Esophagus (tissue), 2 donors: ENCODE measurements around the gene SLC7A1. TPM values are rescaled to one million over a fixed set of nuclear protein-coding genes. Genes with fewer than 3 reads are reported as not detected.

Experiments
- H3K27ac ChIP-seq, 2 donors: one replicate each; pipeline ENCODE4 v1.5.1; 2013; ENCODE audit warnings: low read depth in 2 of 2, mild to moderate bottlenecking in 2 of 2, inconsistent platforms in 1 of 2, low read length in 1 of 2, moderate library complexity in 1 of 2
- H3K27me3 ChIP-seq, 2 donors: one replicate each; pipeline ENCODE4 v1.6.1; 2013; ENCODE audit warnings: low read length in 2 of 2, control low read depth in 1 of 2, mild to moderate bottlenecking in 1 of 2; ENCODE audit not compliant: insufficient read depth in 2 of 2, control insufficient read depth in 1 of 2
- H3K36me3 ChIP-seq, 2 donors: one replicate each; pipeline ENCODE4 v1.6.1; 2013; ENCODE audit warnings: low read length in 1 of 2; ENCODE audit not compliant: control insufficient read depth in 2 of 2, insufficient read depth in 2 of 2
- H3K4me1 ChIP-seq, 2 donors: one replicate each; pipeline ENCODE4 v1.6.1; 2013; ENCODE audit warnings: low read length in 1 of 2; ENCODE audit not compliant: control insufficient read depth in 2 of 2, insufficient read depth in 2 of 2
- H3K4me3 ChIP-seq, 2 donors: one replicate each; pipeline ENCODE4 v1.5.1; 2013; ENCODE audit warnings: low read length in 2 of 2, mild to moderate bottlenecking in 2 of 2, low read depth in 1 of 2, moderate library complexity in 1 of 2
- H3K9me3 ChIP-seq, 2 donors: one replicate each; pipeline ENCODE4 v1.6.1; 2013; ENCODE audit warnings: mild to moderate bottlenecking in 2 of 2, low read depth in 1 of 2, low read length in 1 of 2, moderate library complexity in 1 of 2; ENCODE audit not compliant: control insufficient read depth in 2 of 2, insufficient read depth in 1 of 2
- WGBS, 2 donors: extraction: QIAGEN DNeasy Blood & Tissue Kit; methylation state at CpG; one replicate each; pipeline ENCODE4 v1.1.7; 2013; 5-methylcytosine and 5-hydroxymethylcytosine counted together
- polyA plus RNA-seq, 2 donors: library from polyadenylated mRNA; stranded (reverse); fragments of 200-250 nt; gene quantifications; one replicate each; pipeline ENCODE4 v1.2.3, GENCODE V29; 2013
- donor health status: healthy with polysubstance abuse.
- donor health status: Bipolar disorder and iron deficiency.

Gene SLC7A1
- polyA plus RNA-seq, 2 donors, result 34.9 to 51.2 TPM

DNA sequence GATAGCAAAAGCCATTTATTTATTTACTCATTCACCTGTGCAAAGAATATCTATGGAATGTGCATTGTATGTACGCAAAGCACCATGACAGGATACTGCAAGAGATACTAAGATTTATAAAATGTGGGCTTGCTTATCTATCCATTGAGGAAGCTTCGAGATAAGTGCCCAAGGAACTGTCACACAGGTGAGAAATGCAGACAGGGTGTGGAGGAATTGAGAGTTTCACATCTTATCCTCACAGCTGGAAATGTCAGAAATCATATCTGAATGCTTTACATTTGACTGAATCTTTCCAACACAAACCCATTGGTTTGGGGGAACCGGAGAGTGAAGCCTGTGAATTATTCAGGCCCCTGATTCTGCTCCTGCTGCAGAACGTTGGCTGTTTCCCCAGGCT, 113.0 kb downstream of the SLC7A1 start:
- Histone ChIP-seq H3K4me3 (no peak overlapping the region), H3K36me3 (no peaks in the 10 kb centered on the region), H3K27ac (no peak overlapping the region), H3K4me1 (no peaks in the 10 kb centered on the region), H3K27me3 (no peaks in the 10 kb centered on the region), H3K9me3 (no peaks in the 10 kb centered on the region)
- 79 to 84% methylated on average over 4 of the region's 4 CpGs for WGBS, 2 donors

DNA sequence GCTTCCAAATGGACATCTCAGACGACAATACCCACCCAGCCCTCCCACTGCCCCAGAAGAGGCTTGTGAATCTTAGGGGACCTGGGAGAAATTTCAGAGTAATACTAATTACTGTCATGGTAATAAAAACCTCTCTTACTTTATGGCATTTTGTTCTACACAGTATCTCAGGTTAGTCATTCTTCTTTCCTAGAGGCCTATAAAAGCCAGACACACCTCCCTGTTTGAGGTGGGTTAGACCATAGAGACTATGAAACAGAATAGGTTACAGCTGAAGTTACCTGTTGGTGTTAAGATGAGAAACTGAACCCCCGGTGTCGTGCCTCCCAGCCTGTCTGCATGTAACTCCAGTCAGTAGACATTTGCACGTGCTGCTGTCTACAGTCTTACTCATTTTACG, 113.9 kb downstream of the SLC7A1 start:
- Histone ChIP-seq H3K4me1 (no peaks in the 10 kb centered on the region), H3K36me3 (no peaks in the 10 kb centered on the region), H3K27ac (no peak overlapping the region), H3K9me3 (no peaks in the 10 kb centered on the region), H3K4me3 (no peak overlapping the region), H3K27me3 (no peaks in the 10 kb centered on the region)
- 92% methylated on average over 5 of the region's 5 CpGs for WGBS, 2 donors

DNA sequence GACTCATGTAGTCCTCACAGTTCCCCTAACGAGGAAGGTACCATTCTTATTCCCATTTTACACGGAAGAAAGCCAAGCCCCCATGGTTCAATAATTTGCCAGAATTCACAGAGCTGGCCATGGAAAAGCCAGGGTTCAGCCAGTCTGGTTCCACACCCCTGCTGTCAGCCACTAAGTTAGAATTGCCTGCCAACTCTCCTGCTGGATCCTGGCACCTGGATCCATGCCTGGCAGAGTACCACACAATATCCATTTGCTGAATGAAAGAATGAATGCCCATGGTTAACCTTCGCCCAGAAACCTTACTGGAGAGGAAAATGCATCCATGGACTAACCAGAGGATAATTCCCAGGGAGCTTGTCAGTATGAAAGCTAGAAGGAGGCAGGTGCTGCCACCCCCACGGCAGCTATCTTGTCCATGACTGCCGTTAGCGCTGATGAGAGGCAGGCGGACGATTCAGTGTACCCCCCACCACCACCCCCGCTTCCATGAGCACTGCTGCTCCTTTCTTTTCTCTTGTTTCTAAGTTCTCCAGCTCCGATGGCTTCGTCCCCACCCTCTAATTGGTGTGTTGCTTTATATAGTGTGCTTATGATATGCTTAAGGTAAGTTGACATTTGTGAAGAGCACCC, 114.5 kb downstream of the SLC7A1 start:
- Histone ChIP-seq H3K27me3 (no peaks in the 10 kb centered on the region), H3K4me1 (no peaks in the 10 kb centered on the region), H3K4me3 (no peak overlapping the region), H3K36me3 (no peaks in the 10 kb centered on the region), H3K9me3 (no peaks in the 10 kb centered on the region), H3K27ac (no peak overlapping the region)
- WGBS, 2 donors, result 78 to 81% methylated on average over 11 of the region's 11 CpGs

DNA sequence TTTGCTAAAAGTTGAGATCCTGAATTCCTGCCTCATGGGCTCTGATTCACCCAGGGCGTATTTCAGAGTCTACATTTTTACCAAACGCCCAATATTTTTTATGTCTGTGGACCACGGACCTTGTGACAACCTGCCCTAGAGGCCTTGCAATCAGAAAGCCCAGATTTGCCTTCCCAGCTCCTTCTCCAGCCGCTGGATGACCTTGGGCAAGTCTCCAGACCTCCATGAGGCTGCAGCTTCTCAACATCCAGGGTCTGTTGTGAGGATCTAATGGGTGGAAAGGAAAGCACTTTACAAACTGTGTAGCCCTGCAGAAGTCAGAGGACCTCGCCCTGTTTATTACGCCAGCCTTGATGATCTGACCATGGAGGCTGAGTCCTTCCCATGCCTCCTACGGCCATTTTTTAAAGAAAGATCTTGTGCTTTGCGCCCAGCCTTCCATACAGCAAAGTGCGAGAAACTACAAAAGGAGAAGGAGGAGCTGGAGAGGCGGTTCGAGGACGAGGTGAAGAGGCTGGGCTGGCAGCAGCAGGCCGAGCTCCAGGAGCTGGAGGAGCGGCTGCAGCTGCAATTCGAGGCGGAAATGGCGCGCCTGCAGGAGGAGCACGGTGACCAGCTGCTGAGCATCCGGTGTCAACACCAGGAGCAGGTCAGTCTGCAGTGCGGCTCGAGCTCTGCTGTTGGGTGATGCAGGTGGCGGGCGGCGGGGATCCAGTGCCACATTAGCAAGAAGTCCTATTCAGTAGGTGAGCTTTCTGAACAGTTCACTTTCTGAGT, 115.6 kb downstream of the SLC7A1 start:
- H3K4me1 ChIP-seq, result no peaks in the 10 kb centered on the region
- no peak overlapping the region for H3K27ac ChIP-seq
- H3K4me3 ChIP-seq, result no peak overlapping the region
- H3K27me3 ChIP-seq, result no peaks in the 10 kb centered on the region
- WGBS, 2 donors, result 84 to 85% methylated on average over 25 of the region's 25 CpGs
- H3K9me3 ChIP-seq, result no peaks in the 10 kb centered on the region
- H3K36me3 ChIP-seq, result no peaks in the 10 kb centered on the region

DNA sequence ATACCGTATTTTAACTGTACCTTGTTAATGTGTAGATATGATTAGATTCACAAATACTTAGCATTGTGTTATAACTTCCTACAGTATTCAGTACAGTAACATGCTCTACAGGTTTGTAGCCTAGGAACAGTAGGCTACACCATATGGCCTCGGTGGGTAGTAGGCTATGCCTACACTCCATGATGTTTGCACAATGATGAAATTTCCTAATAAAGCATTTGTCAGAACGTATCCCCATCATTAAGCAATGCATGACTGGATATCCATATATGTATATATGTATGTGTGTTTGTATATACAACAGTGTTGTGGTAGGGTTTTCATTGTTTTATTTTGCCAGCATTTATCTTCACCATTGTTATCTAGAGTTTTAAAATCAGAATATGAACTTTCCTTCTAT, 119.4 kb downstream of the SLC7A1 start:
- Histone ChIP-seq H3K27me3 (no peaks in the 10 kb centered on the region), H3K4me1 (no peaks in the 10 kb centered on the region), H3K27ac (no peak overlapping the region), H3K36me3 (no peaks in the 10 kb centered on the region), H3K4me3 (no peak overlapping the region), H3K9me3 (no peaks in the 10 kb centered on the region)
- 76 to 77% methylated on average over 3 of the region's 3 CpGs for WGBS, 2 donors

DNA sequence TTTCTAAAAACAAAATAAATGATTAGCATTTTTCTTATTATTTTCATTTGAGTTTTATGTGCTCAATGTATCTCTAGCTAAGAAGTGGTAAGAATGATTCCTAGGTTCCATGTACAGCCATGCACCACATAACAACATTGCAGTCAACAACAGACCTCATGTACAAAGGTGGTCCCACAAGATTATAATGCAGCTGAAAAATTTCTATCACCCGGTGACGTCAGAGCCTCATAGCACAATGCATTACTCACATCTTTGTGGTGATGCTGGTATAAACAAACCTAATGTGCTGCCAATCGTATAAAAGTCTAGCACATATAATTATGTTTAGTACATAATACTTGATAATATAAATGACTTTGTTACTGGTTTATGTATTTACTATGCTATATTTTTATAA, 120.5 kb downstream of the SLC7A1 start:
- no peaks in the 10 kb centered on the region for H3K27me3 ChIP-seq
- H3K9me3 ChIP-seq, result no peaks in the 10 kb centered on the region
- no peaks in the 10 kb centered on the region for H3K4me1 ChIP-seq
- no peak overlapping the region for H3K4me3 ChIP-seq
- H3K27ac ChIP-seq, result no peak overlapping the region
- WGBS, 2 donors, result 82 to 84% methylated on average over 3 of the region's 3 CpGs
- H3K36me3 ChIP-seq, result no peaks in the 10 kb centered on the region

DNA sequence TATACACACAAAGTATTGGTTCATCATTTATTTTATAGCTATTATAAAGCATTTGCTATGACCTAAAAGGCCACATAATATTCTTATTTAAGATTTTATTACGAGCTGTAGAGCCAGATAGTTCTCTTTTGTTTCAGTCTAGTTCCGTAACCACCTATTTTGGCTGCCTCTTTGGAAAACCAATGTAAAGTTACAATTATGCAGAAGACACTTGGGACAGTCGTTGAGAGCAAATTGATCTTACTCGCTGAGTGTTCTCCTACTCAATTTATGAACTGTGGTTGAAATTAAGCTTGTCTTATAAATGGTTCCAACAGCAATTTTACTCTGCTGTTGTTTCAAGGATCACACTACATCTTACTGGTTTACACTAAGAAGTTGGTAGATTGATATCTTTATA, 122.3 kb downstream of the SLC7A1 start:
- H3K4me1 ChIP-seq, result no peaks in the 10 kb centered on the region
- H3K27ac ChIP-seq, result no peak overlapping the region
- H3K9me3 ChIP-seq, result no peaks in the 10 kb centered on the region
- no peaks in the 10 kb centered on the region for H3K36me3 ChIP-seq
- WGBS, 2 donors, result 81 to 82% methylated on average over 4 of the region's 4 CpGs
- no peaks in the 10 kb centered on the region for H3K27me3 ChIP-seq
- no peak overlapping the region for H3K4me3 ChIP-seq

DNA sequence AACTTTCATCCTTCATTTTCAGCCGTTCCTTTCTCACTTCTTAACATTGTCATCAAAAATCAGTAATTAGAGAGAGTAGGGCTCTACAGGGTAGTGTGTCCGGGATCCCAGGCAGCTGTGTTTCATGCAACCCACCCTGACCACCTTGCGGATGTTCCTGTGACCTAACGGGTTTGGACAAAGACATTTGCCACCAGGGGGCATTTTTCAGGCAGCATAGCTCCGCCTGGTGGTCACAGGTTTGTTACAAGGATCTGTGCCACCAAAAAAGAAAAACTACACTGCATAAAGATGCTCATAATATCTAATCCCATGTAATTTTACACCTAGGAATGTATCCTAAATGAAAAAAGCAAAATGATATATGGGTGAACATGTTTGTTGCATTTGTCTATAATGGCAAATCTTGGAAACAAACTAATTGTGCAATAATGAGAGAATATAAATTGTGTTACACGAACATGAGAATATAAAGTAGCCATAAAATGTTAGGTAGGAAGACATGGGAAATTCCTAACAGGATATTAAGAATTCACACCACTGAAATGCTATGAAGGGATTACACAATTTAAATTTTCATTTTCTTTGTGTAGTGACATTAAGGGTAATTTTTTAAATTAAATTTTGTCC, 123.0 kb downstream of the SLC7A1 start:
- Histone ChIP-seq H3K27me3 (no peaks in the 10 kb centered on the region), H3K4me1 (no peaks in the 10 kb centered on the region), H3K27ac (no peak overlapping the region), H3K9me3 (no peaks in the 10 kb centered on the region), H3K36me3 (no peaks in the 10 kb centered on the region), H3K4me3 (no peak overlapping the region)
- WGBS, 2 donors, result 40 to 41% methylated on average over 6 of the region's 6 CpGs

DNA sequence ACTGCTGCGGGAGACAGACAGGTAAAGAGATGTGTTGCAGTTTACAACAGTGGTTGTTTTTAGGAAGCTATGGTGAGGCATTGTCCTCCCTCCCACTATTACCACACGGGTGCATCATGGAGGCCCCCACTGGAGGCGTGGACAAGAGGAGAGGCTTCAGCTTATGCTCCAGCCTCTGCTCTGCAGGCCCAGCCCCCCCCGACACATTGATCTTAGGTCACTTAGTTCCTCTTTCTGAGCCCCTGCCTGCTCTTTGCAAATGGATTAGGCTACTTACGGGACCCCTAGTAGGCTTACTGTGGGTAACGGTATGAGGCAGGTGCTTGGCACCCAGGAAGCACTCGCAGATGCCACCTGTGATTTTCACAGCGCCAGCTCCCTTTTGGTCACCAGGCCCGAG, 123.9 kb downstream of the SLC7A1 start:
- no peak overlapping the region for H3K27ac ChIP-seq
- no peaks in the 10 kb centered on the region for H3K9me3 ChIP-seq
- H3K4me3 ChIP-seq, result no peak overlapping the region
- H3K36me3 ChIP-seq, result no peaks in the 10 kb centered on the region
- H3K4me1 ChIP-seq, result no peaks in the 10 kb centered on the region
- WGBS, 2 donors, result 87 to 88% methylated on average over 9 of the region's 9 CpGs
- no peaks in the 10 kb centered on the region for H3K27me3 ChIP-seq
